Activated CD8-positive, alpha-beta memory T cell treated with anti-CD3 and anti-CD28 coated beads for 36 hours (primary cell): Measurements from ENCODE around the gene TRAPPC2. TPM values are rescaled to one million over a fixed set of nuclear protein-coding genes. Genes with fewer than 3 reads are reported as not detected.
"Not testable (repeated sequence)": the region's sequence is repeated elsewhere in the genome, so short reads cannot be mapped to it uniquely, and the experiment has no call there.

Source experiments
- CTCF ChIA-PET: fragments of 350-600 bp; sonication (Branson Sonifier 250); formaldehyde crosslinking; loops from one replicate; lab custom pipeline; 2021; ENCODE audit warnings: antibody characterized with exemption; lab: Charles Lee
- POLR2A ChIA-PET: fragments of 350-600 bp; sonication (Branson Sonifier 250); formaldehyde crosslinking; loops from one replicate; lab custom pipeline; 2021; ENCODE audit warnings: antibody characterized with exemption; lab: Charles Lee
- total RNA-seq, 2 experiments: library from RNA; stranded (reverse); gene quantifications; one replicate each; pipeline ENCODE4 v1.2.3, GENCODE V29; 2021

TRAPPC2 gene
- total RNA-seq, 2 experiments from 2014 or later: 15.0 to 17.0 TPM

- ChIA-PET POLR2A (interaction anchor here (1.0 to 1.9 kb wide), 5 partner anchors 9 to 49 kb away, joined by 3 to 9 read pairs (median 5); partner anchors contain the start of genes OFD1 and TRAPPC2), CTCF (interaction anchor here (1.6 kb wide), 1 partner anchor 47 kb away, joined by 6 read pairs; the partner anchor contains the start of genes OFD1 and TRAPPC2)
Measured at GRCh38 chrX:13688384-13688957, 45.9 kb downstream of the TRAPPC2 start.

- CTCF ChIA-PET: interaction anchor here (1.6 to 1.9 kb wide), 2 partner anchors 18 to 48 kb away, joined by 5 to 6 read pairs; partner anchors contain the start of genes OFD1 and TRAPPC2
- POLR2A ChIA-PET: interaction anchor here (1.8 to 1.9 kb wide), 2 partner anchors 25 to 47 kb away, joined by 7 to 9 read pairs; partner anchors contain the start of genes OFD1 and TRAPPC2
Measured at GRCh38 chrX:13687203-13687602, 47.2 kb downstream of the TRAPPC2 start.

DNA sequence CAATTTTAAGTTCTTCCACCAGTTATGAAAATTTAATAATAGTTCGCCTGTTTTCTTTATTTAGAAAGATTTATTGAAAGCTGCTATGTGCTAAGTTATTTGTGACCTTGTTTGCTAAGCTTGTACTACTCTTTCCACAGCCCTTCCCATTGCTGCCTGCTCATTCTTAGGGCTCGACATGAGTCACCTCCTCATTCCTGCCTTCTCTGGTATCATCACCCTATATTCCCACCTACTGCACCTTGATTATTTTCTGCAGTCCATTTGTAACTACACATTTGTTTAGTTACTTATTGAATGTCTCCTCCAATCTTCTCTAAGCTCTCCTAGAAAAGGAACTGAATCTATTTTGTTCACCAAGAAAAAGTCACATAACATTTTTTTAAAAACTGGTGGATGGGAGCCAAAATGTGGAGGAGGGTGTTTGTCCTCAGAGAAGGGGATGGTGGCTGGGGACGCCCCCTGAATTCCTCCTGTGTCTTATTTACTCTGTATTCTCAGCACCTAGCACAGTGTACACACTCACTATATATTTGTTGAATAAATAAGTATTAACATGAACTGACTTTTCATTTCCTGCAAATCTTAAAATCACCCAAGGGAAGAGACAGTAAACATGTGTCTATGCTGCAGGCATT, 49.2 kb downstream of the TRAPPC2 start:
- POLR2A ChIA-PET: interaction anchor here (0.6 to 1.6 kb wide), 2 partner anchors 50 to 1654 kb away, joined by 3 read pairs; partner anchors contain the start of gene OFD1
- CTCF ChIA-PET: interaction anchor here (0.8 kb wide), 1 partner anchor 19 kb away, joined by 3 read pairs; no protein-coding TSS in a partner anchor

- POLR2A ChIA-PET: interaction anchor here (1.6 kb wide), 1 partner anchor 51 kb away, joined by 3 read pairs; the partner anchor contains the start of gene OFD1
- CTCF ChIA-PET: interaction anchor here (0.8 kb wide), 1 partner anchor 18 kb away, joined by 3 read pairs; no protein-coding TSS in a partner anchor
Measured at GRCh38 chrX:13684361-13684760, 50.1 kb downstream of the TRAPPC2 start.

GRCh38 chrX:13681595-13681994, 52.8 kb downstream of the TRAPPC2 start:
- ChIA-PET POLR2A (no interaction called here), CTCF (no interaction called here)

- CTCF ChIA-PET, POLR2A ChIA-PET: not testable (repeated sequence)
Measured at GRCh38 chrX:13679700-13680099, 54.7 kb downstream of the TRAPPC2 start.

GRCh38 chrX:13676885-13677284, 57.5 kb downstream of the TRAPPC2 start:
- CTCF ChIA-PET: no interaction called here
- POLR2A ChIA-PET: no interaction called here

DNA sequence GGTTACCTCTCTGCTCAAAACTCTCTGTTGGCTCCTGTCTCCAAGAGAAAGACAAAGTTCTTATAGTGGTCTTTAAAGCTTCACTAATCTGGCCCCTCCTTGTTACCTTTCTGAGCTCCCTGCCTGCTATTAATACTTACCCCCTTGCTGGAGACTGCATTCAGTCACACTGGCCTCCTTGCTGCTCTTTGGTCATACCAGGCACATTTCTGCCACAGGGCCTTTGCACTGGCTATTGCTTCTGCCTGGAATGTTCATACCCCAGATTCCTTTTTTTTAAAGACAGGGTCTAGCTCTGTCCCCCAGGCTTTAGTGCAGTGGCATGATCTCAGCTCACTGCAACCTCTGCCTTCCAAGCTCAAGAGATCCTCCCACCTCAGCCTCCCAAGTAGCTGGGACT, 61.4 kb downstream of the TRAPPC2 start:
- ChIA-PET CTCF (no interaction called here), POLR2A (no interaction called here)

- ChIA-PET CTCF (interaction anchor here (1.7 kb wide), 2 partner anchors 16 to 66 kb away, joined by 5 to 6 read pairs; no protein-coding TSS in a partner anchor), POLR2A (interaction anchor here (0.7 to 1.0 kb wide), 2 partner anchors 16 to 21 kb away, joined by 3 to 4 read pairs; no protein-coding TSS in a partner anchor)
Measured at GRCh38 chrX:13670197-13670596, 64.2 kb downstream of the TRAPPC2 start.

DNA sequence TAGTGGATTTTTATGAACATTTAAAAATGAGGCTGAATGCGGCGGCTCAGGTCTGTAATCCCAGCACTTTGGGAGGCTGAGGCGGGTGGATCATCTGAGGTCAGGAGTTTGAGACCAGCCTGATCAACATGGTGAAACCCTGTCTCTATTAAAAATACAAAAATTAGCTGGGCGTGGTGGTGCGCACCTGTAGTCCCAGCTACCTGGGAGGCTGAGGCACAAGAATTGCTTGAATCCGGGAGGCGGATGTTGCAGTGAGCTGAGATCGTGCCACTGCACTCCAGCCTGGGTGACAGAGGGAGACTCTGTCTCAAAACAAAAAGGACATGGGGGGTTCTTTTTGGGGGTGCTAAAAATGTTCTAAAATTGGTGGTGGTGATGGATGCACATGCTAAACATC, 64.7 kb downstream of the TRAPPC2 start:
- ChIA-PET POLR2A (interaction anchor here (1.0 to 1.4 kb wide), 4 partner anchors 17 to 65 kb away, joined by 3 to 4 read pairs (median 4); partner anchors contain the start of genes OFD1, RAB9A and TRAPPC2), CTCF (interaction anchor here (1.7 kb wide), 2 partner anchors 17 to 67 kb away, joined by 5 to 6 read pairs; no protein-coding TSS in a partner anchor)

GRCh38 chrX:13669246-13669737, 65.1 kb downstream of the TRAPPC2 start:
- POLR2A ChIA-PET: interaction anchor here (1.0 to 1.4 kb wide), 4 partner anchors 17 to 66 kb away, joined by 3 to 4 read pairs (median 4); partner anchors contain the start of genes OFD1, RAB9A and TRAPPC2
- CTCF ChIA-PET: interaction anchor here (1.7 kb wide), 2 partner anchors 17 to 67 kb away, joined by 5 to 6 read pairs; no protein-coding TSS in a partner anchor

DNA sequence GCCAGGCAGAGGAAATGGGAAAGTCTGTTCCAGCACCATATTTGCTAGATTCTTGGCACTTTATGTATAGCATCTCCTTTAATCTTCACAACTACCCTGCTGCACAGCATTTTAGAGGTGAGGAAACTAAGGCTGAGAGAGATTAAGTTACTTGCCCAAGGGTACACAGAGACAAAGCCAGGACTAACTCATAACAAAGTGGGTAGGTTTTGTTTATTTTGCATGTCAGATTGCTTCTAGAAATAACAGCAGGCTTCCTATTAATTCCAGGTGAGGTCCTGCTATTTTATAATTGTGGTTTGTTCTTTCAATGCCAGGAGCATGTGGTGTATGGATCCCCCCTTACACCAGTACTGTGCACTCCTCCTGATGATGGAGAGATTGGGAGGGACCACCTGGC, 66.5 kb downstream of the TRAPPC2 start:
- CTCF ChIA-PET: no interaction called here
- POLR2A ChIA-PET: no interaction called here

- ChIA-PET CTCF (interaction anchor here (1.1 kb wide), 1 partner anchor 18 kb away, joined by 3 read pairs; no protein-coding TSS in a partner anchor), POLR2A (no interaction called here)
Measured at GRCh38 chrX:13666836-13667235, 67.6 kb downstream of the TRAPPC2 start.

GRCh38 chrX:13664020-13664419, 70.4 kb downstream of the TRAPPC2 start:
- ChIA-PET CTCF (no interaction called here), POLR2A (no interaction called here)

- ChIA-PET CTCF (interaction anchor here (0.7 to 2.1 kb wide), 3 partner anchors 9 to 364 kb away, joined by 3 to 6 read pairs (median 3); no protein-coding TSS in a partner anchor), POLR2A (interaction anchor here (1.3 kb wide), 1 partner anchor 26 kb away, joined by 9 read pairs; the partner anchor contains the start of gene RAB9A)
Measured at GRCh38 chrX:13662355-13662791, 72.0 kb downstream of the TRAPPC2 start.
